Fibroblast of mammary gland (primary cell): ENCODE data around the gene TAF3.

ENCODE experiments used
- DNase-seq: peaks from one replicate; pipeline ENCODE4 v3.0.0-alpha.2; 2010; ENCODE audit warnings: low read depth
- H3K4me3 ChIP-seq: 2 replicates; pipeline ENCODE4 v1.5.1; 2011; ENCODE audit warnings: low read depth, mild to moderate bottlenecking, low read length, moderate library complexity; ENCODE audit not compliant: control insufficient read depth
- CTCF ChIP-seq: conservative IDR thresholded peaks from 2 replicates; pipeline ENCODE4 v1.5.1; 2011; ENCODE audit warnings: low read depth, low read length, inconsistent platforms; ENCODE audit not compliant: control insufficient read depth, insufficient read depth

Gene TAF3

GRCh38 chr10:8013006-8013405 is 194.7 kb downstream of the TAF3 start:
- no peak overlapping the region for H3K4me3 ChIP-seq
- DNase-seq, result no peak
- no peak for TF ChIP-seq CTCF

- H3K4me3 ChIP-seq, result no peak overlapping the region
- no peak for DNase-seq
- no peak for TF ChIP-seq CTCF
Measured at GRCh38 chr10:8013619-8014018, 195.3 kb downstream of the TAF3 start.

GRCh38 chr10:8014649-8015048 is 196.3 kb downstream of the TAF3 start:
- no peak for DNase-seq
- TF ChIP-seq CTCF, result no peak
- H3K4me3 ChIP-seq, result no peak overlapping the region

GRCh38 chr10:8017277-8017676 is 199.0 kb downstream of the TAF3 start:
- no peak for DNase-seq
- no peak for TF ChIP-seq CTCF

GRCh38 chr10:8023321-8023720 is 205.0 kb downstream of the TAF3 start:
- DNase-seq, result no peak
- no peak overlapping the region for H3K4me3 ChIP-seq
- TF ChIP-seq CTCF, result no peak

More at GRCh38 chr10:8017277-8017676, 199.0 kb downstream of the TAF3 start:
- H3K4me3 ChIP-seq, result no peak overlapping the region

GRCh38 chr10:8023851-8024250 is 205.5 kb downstream of the TAF3 start:
- no peak for TF ChIP-seq CTCF
- no peak for DNase-seq
- no peak overlapping the region for H3K4me3 ChIP-seq
